Ovary (tissue), 9 donors: ENCODE results near the gene EYS. TPM values are rescaled to one million over a fixed set of nuclear protein-coding genes. Genes with fewer than 3 reads are reported as not detected.

ENCODE experiments used
- DNase-seq, 5 donors: peaks; one replicate each; pipeline ENCODE4 v3.0.0-alpha.2; 2019 to 2020
- H3K27ac ChIP-seq, 2 donors: fragments of 200-600 bp; one replicate each; pipeline versions ENCODE4 v1.5.1 to v1.8.0; 2019 to 2022
- H3K27me3 ChIP-seq: fragments of 200-600 bp; one replicate; pipeline ENCODE4 v1.8.0; 2022
- H3K36me3 ChIP-seq: fragments of 200-600 bp; sonication (generic); one replicate; pipeline ENCODE4 v1.5.1; 2019
- H3K4me1 ChIP-seq: one replicate; pipeline ENCODE4 v1.8.1; 2013; ENCODE audit warnings: mild to moderate bottlenecking, moderate library complexity; ENCODE audit not compliant: insufficient read depth
- H3K4me3 ChIP-seq: fragments of 200-600 bp; sonication (generic); one replicate; pipeline ENCODE4 v1.5.1; 2017
- H3K9me3 ChIP-seq, 2 donors: fragments of 200-600 bp in 1 of 2; sonication (generic) in 1 of 2; one replicate each; pipeline versions ENCODE4 v1.5.1 to v1.8.1; 2013 to 2019; ENCODE audit warnings: mild to moderate bottlenecking in 1 of 2, moderate library complexity in 1 of 2
- CTCF ChIP-seq, 3 donors: fragments of 450-650 bp in 2 of 3; fragments of 200-600 bp in 1 of 3; IDR thresholded peaks; one replicate each; pipeline versions ENCODE4 v1.5.1 to v1.8.0; 2016 to 2022; ENCODE audit warnings: antibody characterized with exemption in 3 of 3, mild to moderate bottlenecking in 1 of 3
- EP300 ChIP-seq: sonication (generic); formaldehyde crosslinking; IDR thresholded peaks from one replicate; pipeline ENCODE4 v1.6.1; 2017; ENCODE audit warnings: antibody characterized with exemption
- POLR2A ChIP-seq: fragments of 450-650 bp; IDR thresholded peaks from one replicate; pipeline ENCODE4 v1.6.1; 2017; ENCODE audit warnings: antibody characterized with exemption, mild to moderate bottlenecking, moderate library complexity
- WGBS, 3 donors: extraction: QIAGEN DNeasy Blood & Tissue Kit in 1 of 3; methylation state at CpG; one replicate each; pipeline versions ENCODE4 v1.1.5 to v1.1.7; 2013 to 2017; 5-methylcytosine and 5-hydroxymethylcytosine counted together
- intact Hi-C, 4 donors: fragments of 100-400 bp; cut with DNase I; formaldehyde crosslinking; loops; one replicate each; pipeline versions ENCODE4 v1.11.0 to v1.15.1; 2022 to 2023
- polyA plus RNA-seq, 2 donors: library from polyadenylated mRNA; stranded (reverse); fragments of 200-250 nt in 1 of 2; fragments of 350-450 nt in 1 of 2; fragmentation: Illumina TruSeq in 1 of 2; extraction: RNeasy Lipid Tissue Mini Kit (QIAGEN cat#74804) in 1 of 2; gene quantifications; one replicate each; pipeline ENCODE4 v1.2.3, GENCODE V29; 2013 to 2014
- total RNA-seq, 7 donors: library from RNA; depleted of rRNA in 2 of 7; stranded (reverse); fragments of >200 nt in 2 of 7; fragmentation: NEBNext Ultra II Directional in 3 of 7; extraction: Animal tissue kit (Norgen Biotek cat#: 25700) in 3 of 7; gene quantifications; one replicate each; pipeline versions ENCODE4 v1.1.0 to v1.2.4, GENCODE V29; 2016 to 2023
- donor health status: DM: no; HTN: no; CAD: no; lungs with moderate emphysema.
- donor health status: DM: no; HTN: no; CAD: no.
- donor health status: Bipolar disorder and iron deficiency.
- donor health status: DM: yes; HTN: yes; CAD: no.
- donor health status: DM: no; HTN: no; CAD: no.
- donor health status: DM: yes; HTN: yes; CAD: no.

Gene EYS
- total and polyA plus RNA-seq, 9 donors = under 0.01 to 0.03 (median 0.01) TPM; not detected in 6

- no peak overlapping the region for H3K4me3 ChIP-seq
- H3K4me1 ChIP-seq = no peaks in the 10 kb centered on the region
- DNase-seq = no peak
- H3K27ac ChIP-seq = no peak overlapping the region
- WGBS, 3 donors = 100% methylated on average over 2 of the region's 2 CpGs
- intact Hi-C loops = no loop called here
- H3K36me3 ChIP-seq = no peaks in the 10 kb centered on the region
- TF ChIP-seq CTCF (IDR thresholded peaks at IDR 0.05) = no peak
- TF ChIP-seq POLR2A = no peak
- TF ChIP-seq EP300 = no peak
- H3K27me3 ChIP-seq = no peaks in the 10 kb centered on the region
- H3K9me3 ChIP-seq = no peaks in the 10 kb centered on the region
These were observed 846.8 kb downstream of the EYS start for GRCh38 chr6:64860203-64860602.

- no peak for DNase-seq
- 80 to 88% (median 88%) methylated on average over 1 of the region's 1 CpG for WGBS, 3 donors
- Histone ChIP-seq H3K27me3 (no peaks in the 10 kb centered on the region), H3K9me3 (no peaks in the 10 kb centered on the region), H3K4me1 (no peaks in the 10 kb centered on the region), H3K36me3 (no peaks in the 10 kb centered on the region), H3K27ac (no peak overlapping the region), H3K4me3 (no peak overlapping the region)
- intact Hi-C loops = no loop called here
- no peak for TF ChIP-seq CTCF (IDR thresholded peaks at IDR 0.05)
- TF ChIP-seq EP300 = no peak
- no peak for TF ChIP-seq POLR2A
These were observed 856.9 kb downstream of the EYS start for GRCh38 chr6:64850121-64850520.

GRCh38 chr6:64848467-64848866 is 858.6 kb downstream of the EYS start:
- H3K27ac ChIP-seq = no peak overlapping the region
- no peaks in the 10 kb centered on the region for H3K36me3 ChIP-seq
- TF ChIP-seq CTCF (IDR thresholded peaks at IDR 0.05) (no peak), EP300 (no peak), POLR2A (no peak)
- WGBS, 3 donors = 77 to 90% (median 83%) methylated on average over 4 of the region's 4 CpGs
- H3K27me3 ChIP-seq = no peaks in the 10 kb centered on the region
- H3K4me3 ChIP-seq = no peak overlapping the region
- intact Hi-C loops = no loop called here
- no peak for DNase-seq
- no peaks in the 10 kb centered on the region for H3K9me3 ChIP-seq
- no peaks in the 10 kb centered on the region for H3K4me1 ChIP-seq

GRCh38 chr6:64847396-64847795 is 859.6 kb downstream of the EYS start:
- Histone ChIP-seq H3K27me3 (no peaks in the 10 kb centered on the region), H3K4me3 (no peak overlapping the region), H3K36me3 (no peaks in the 10 kb centered on the region), H3K4me1 (no peaks in the 10 kb centered on the region), H3K27ac (no peak overlapping the region), H3K9me3 (no peaks in the 10 kb centered on the region)
- no peak for TF ChIP-seq POLR2A
- TF ChIP-seq CTCF (IDR thresholded peaks at IDR 0.05) = no peak
- TF ChIP-seq EP300 = no peak
- intact Hi-C loops = no loop called here
- 80 to 89% (median 80%) methylated on average over 1 of the region's 1 CpG for WGBS, 3 donors
- DNase-seq = no peak

- no peaks in the 10 kb centered on the region for H3K9me3 ChIP-seq
- intact Hi-C loops = no loop called here
- no peak overlapping the region for H3K27ac ChIP-seq
- H3K27me3 ChIP-seq = no peaks in the 10 kb centered on the region
- no peaks in the 10 kb centered on the region for H3K4me1 ChIP-seq
- no peaks in the 10 kb centered on the region for H3K36me3 ChIP-seq
- no peak for TF ChIP-seq POLR2A
- TF ChIP-seq EP300 = no peak
- no peak for TF ChIP-seq CTCF (IDR thresholded peaks at IDR 0.05)
- no peak overlapping the region for H3K4me3 ChIP-seq
- DNase-seq = no peak
These were observed 868.3 kb downstream of the EYS start for GRCh38 chr6:64838726-64839125.
